ENCODE measurements around the gene FBXO40.

DNA sequence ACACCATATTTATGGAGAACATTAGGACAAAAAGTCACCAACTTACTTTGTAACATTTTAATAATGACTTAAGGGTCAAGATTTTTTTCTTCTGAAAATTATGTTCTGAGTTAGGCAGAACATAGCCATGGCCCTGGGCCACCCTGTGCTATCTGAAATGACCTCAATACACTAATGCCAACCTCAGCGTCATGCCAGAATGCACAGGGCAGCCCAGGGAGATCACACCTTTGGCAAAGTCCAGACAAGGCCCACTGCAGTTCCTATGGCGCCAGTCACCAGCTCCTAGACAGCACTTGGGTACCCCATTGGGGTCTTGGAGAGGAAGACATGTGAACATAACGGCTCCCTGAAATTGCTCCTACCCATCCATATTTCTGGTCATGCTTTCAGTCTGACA lies 34.4 kb downstream of the FBXO40 start:
- no peak for TF ChIP-seq POLR2A (IDR thresholded peaks at IDR 0.05; ENCODE audit: low read length)
- TF ChIP-seq GATA1 (IDR thresholded peaks at IDR 0.05; ENCODE audit: low read depth, low read length) = no peak

All from erythroblast (primary cell).